Loucy (cell line): ENCODE measurements around the gene ANKRD13C.

ENCODE experiments used
- H2AFZ ChIP-seq: fragments of 200-600 bp; sonication (generic); 2 replicates; pipeline ENCODE4 v1.6.0; 2016; ENCODE audit warnings: antibody characterized with exemption, mild to moderate bottlenecking, low read length, moderate library complexity
- H3F3A ChIP-seq: fragments of 200-600 bp; 2 replicates; pipeline ENCODE4 v1.6.0; 2016; ENCODE audit warnings: antibody characterized with exemption, low read depth, mild to moderate bottlenecking
- H3K27me3 ChIP-seq: fragments of 200-600 bp; sonication (generic); 2 replicates; pipeline ENCODE4 v1.6.1; 2014; ENCODE audit warnings: low read length, mild to moderate bottlenecking; ENCODE audit not compliant: insufficient read depth, poor library complexity, severe bottlenecking
- H3K36me3 ChIP-seq: fragments of 200-600 bp; sonication (generic); 2 replicates; pipeline ENCODE4 v1.6.1; 2016; ENCODE audit warnings: low read length; ENCODE audit not compliant: insufficient read depth
- H3K4me1 ChIP-seq: fragments of 200-600 bp; sonication (generic); 2 replicates; pipeline ENCODE4 v1.5.1; 2014; ENCODE audit warnings: low read length, mild to moderate bottlenecking; ENCODE audit not compliant: insufficient read depth, poor library complexity, severe bottlenecking
- H3K4me2 ChIP-seq: fragments of 200-600 bp; sonication (generic); 2 replicates; pipeline ENCODE4 v1.6.0; 2014; ENCODE audit warnings: antibody characterized with exemption, low read length, low read depth, mild to moderate bottlenecking; ENCODE audit not compliant: poor library complexity, severe bottlenecking
- H3K4me3 ChIP-seq: fragments of 200-600 bp; sonication (generic); 2 replicates; pipeline ENCODE4 v1.5.1; 2014; ENCODE audit warnings: low read length, mild to moderate bottlenecking, mixed read lengths; ENCODE audit not compliant: poor library complexity, severe bottlenecking
- H3K79me2 ChIP-seq: fragments of 200-600 bp; sonication (generic); 2 replicates; pipeline ENCODE4 v1.6.1; 2014; ENCODE audit warnings: low read length; ENCODE audit not compliant: insufficient read depth
- H3K9ac ChIP-seq: fragments of 200-600 bp; sonication (generic); 2 replicates; pipeline ENCODE4 v1.6.0; 2014; ENCODE audit warnings: mild to moderate bottlenecking, low read depth, low read length, moderate library complexity; ENCODE audit not compliant: poor library complexity, severe bottlenecking
- H3K9me2 ChIP-seq: fragments of 200-600 bp; sonication (generic); replicated peaks from 2 replicates; pipeline ENCODE4 v1.6.1; 2016; ENCODE audit warnings: low read depth, low read length, mixed read lengths
- H3K9me3 ChIP-seq: fragments of 200-600 bp; sonication (generic); 2 replicates; pipeline ENCODE4 v1.6.1; 2014; ENCODE audit warnings: mild to moderate bottlenecking, antibody characterized with exemption, low read length, low read depth; ENCODE audit not compliant: insufficient read depth
- H4K20me1 ChIP-seq: fragments of 200-600 bp; sonication (generic); 2 replicates; pipeline ENCODE4 v1.6.0; 2014; ENCODE audit warnings: antibody characterized with exemption, low read length, mild to moderate bottlenecking; ENCODE audit not compliant: insufficient read depth, poor library complexity, severe bottlenecking
- CTCF ChIP-seq: fragments of 200-600 bp; sonication (generic); conservative IDR thresholded peaks from 2 replicates; pipeline ENCODE4 v1.5.1; 2014; ENCODE audit warnings: mild to moderate bottlenecking, antibody characterized with exemption, low read length
- EZH2phosphoT487 ChIP-seq: fragments of 200-600 bp; IDR thresholded peaks from 2 replicates; pipeline ENCODE4 v1.6.1; 2018; ENCODE audit warnings: antibody characterized with exemption, mild to moderate bottlenecking, moderate library complexity, borderline replicate concordance

Gene ANKRD13C

GRCh38 chr1:70293186-70293843 is 61.2 kb downstream of the ANKRD13C start:
- H3K36me3 ChIP-seq, result peaks cover 72% of the 10 kb centered on the region; the same call in 1 of the 2 replicates
- H3K4me3 ChIP-seq, result no peak overlapping the region
- H3K79me2 ChIP-seq, result no peaks in the 10 kb centered on the region
- H3K9me2 ChIP-seq, result no peaks in the 10 kb centered on the region
- H3K9me3 ChIP-seq, result no peaks in the 10 kb centered on the region
- no peak overlapping the region for H2AFZ ChIP-seq
- H3K9ac ChIP-seq, result no peak overlapping the region
- no peaks in the 10 kb centered on the region for H3F3A ChIP-seq
- no peak for TF ChIP-seq EZH2phosphoT487
- no peak for TF ChIP-seq CTCF
- H3K4me2 ChIP-seq, result no peak overlapping the region
- no peaks in the 10 kb centered on the region for H3K4me1 ChIP-seq
- H3K27me3 ChIP-seq, result no peaks in the 10 kb centered on the region
- H4K20me1 ChIP-seq, result no peaks in the 10 kb centered on the region

- peaks cover 62% of the 10 kb centered on the region; the same call in 1 of the 2 replicates for H3K36me3 ChIP-seq
Measured at GRCh38 chr1:70290218-70290617, 64.3 kb downstream of the ANKRD13C start.

GRCh38 chr1:70288166-70288565 is 66.4 kb downstream of the ANKRD13C start:
- Histone ChIP-seq H3K27me3 (no peaks in the 10 kb centered on the region), H3K4me1 (no peaks in the 10 kb centered on the region)

More at GRCh38 chr1:70290218-70290617, 64.3 kb downstream of the ANKRD13C start:
- TF ChIP-seq EZH2phosphoT487 (no peak), CTCF (no peak)
- H3K9ac ChIP-seq, result no peak overlapping the region
- H3K79me2 ChIP-seq, result no peaks in the 10 kb centered on the region
- no peaks in the 10 kb centered on the region for H3K9me2 ChIP-seq
- no peaks in the 10 kb centered on the region for H3K4me1 ChIP-seq
- no peak overlapping the region for H2AFZ ChIP-seq
- no peaks in the 10 kb centered on the region for H3K9me3 ChIP-seq
- H3K4me3 ChIP-seq, result no peak overlapping the region
- no peaks in the 10 kb centered on the region for H4K20me1 ChIP-seq
- no peaks in the 10 kb centered on the region for H3F3A ChIP-seq
- no peaks in the 10 kb centered on the region for H3K27me3 ChIP-seq
- no peak overlapping the region for H3K4me2 ChIP-seq

More at GRCh38 chr1:70288166-70288565, 66.4 kb downstream of the ANKRD13C start:
- H3F3A ChIP-seq, result no peaks in the 10 kb centered on the region
- no peak overlapping the region for H3K4me3 ChIP-seq
- no peaks in the 10 kb centered on the region for H3K9me2 ChIP-seq
- no peaks in the 10 kb centered on the region for H3K9me3 ChIP-seq
- no peaks in the 10 kb centered on the region for H4K20me1 ChIP-seq
- TF ChIP-seq CTCF (no peak), EZH2phosphoT487 (no peak)
- no peaks in the 10 kb centered on the region for H3K79me2 ChIP-seq
- no peak overlapping the region for H3K4me2 ChIP-seq
- no peak overlapping the region for H2AFZ ChIP-seq
- peaks cover 49% of the 10 kb centered on the region; the same call in 1 of the 2 replicates for H3K36me3 ChIP-seq
- no peak overlapping the region for H3K9ac ChIP-seq
